Memory B cell (primary cell): ENCODE data around the gene AFF3.
A peak's percentile ranks its signal among the peaks of the same experiment; 100 is the strongest.

Source experiments
- ATAC-seq: fragments of 150-1000 bp; cut with Tn5 transposase; 2 replicates; pipeline ENCODE4 v1.10.0; 2021; ENCODE audit warnings: low read depth, mild to moderate bottlenecking, moderate library complexity
- DNase-seq, 2 donors: peaks; one replicate each; pipeline ENCODE4 v3.0.0; 2022; ENCODE audit warnings: low spot score in 2 of 2
- H3K27ac Mint-ChIP-seq: one replicate; pipeline ENCODE4 v1.8.0; 2022; ENCODE audit warnings: mild to moderate bottlenecking, moderate library complexity, mixed read lengths
- H3K27me3 Mint-ChIP-seq: one replicate; pipeline ENCODE4 v1.8.0; 2022; ENCODE audit warnings: mixed read lengths
- H3K36me3 Mint-ChIP-seq: one replicate; pipeline ENCODE4 v1.8.0; 2022; ENCODE audit warnings: mild to moderate bottlenecking, mixed read lengths
- H3K4me1 Mint-ChIP-seq: one replicate; pipeline ENCODE4 v1.8.0; 2022; ENCODE audit warnings: mixed read lengths
- H3K4me3 Mint-ChIP-seq: one replicate; pipeline ENCODE4 v1.8.0; 2022; ENCODE audit warnings: mild to moderate bottlenecking, moderate library complexity, mixed read lengths
- H3K9me3 Mint-ChIP-seq: one replicate; pipeline ENCODE4 v1.8.0; 2022; ENCODE audit warnings: mixed read lengths

AFF3 gene

DNA sequence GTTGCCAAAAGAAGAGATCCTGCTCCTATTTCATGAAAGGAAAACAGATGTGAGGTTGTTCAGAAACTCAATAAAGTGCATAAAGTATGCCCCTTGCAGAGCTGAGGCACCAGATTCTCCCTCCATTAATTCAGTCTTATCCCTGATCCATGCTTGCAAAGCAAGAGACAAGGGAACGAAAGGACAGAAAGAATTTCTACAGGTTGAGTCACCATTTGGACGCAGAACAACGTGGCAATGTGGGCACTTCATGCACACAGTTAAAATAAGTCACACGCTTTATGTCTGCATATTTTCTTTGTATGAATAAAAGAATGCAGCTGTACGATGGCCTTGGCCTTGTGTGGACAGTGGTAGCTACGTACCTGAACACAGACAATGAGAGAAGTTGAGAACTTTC is 330.8 kb downstream of the AFF3 start:
- no peaks in the 10 kb centered on the region for H3K9me3 Mint-ChIP-seq
- H3K36me3 Mint-ChIP-seq: peaks cover 34% of the 10 kb centered on the region
- no peak overlapping the region for H3K27ac Mint-ChIP-seq
- no peaks in the 10 kb centered on the region for H3K27me3 Mint-ChIP-seq
- DNase-seq (no peak), ATAC-seq (no peak)
- H3K4me1 Mint-ChIP-seq: peaks cover 20% of the 10 kb centered on the region
- H3K4me3 Mint-ChIP-seq: no peak overlapping the region

DNA sequence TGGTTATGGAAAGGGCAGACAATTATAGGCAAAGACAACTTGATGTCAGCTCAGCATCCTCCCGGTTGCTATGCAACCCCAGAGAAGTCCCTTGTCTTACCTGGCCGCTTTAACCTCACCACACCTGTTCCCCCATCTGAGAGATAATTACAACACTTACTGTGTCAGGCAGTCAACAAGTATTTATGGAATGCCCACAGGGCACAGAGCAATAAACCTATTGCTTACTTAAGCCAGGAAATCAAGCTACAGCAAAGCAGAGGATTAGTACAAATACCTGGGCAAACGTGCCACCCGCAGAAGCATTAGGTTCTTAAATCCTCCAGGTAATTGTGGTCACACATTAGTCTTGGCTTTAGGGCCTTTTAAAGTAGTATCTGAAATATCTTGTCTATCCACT is 332.2 kb downstream of the AFF3 start:
- Mint-ChIP-seq H3K27ac (no peak overlapping the region), H3K9me3 (no peaks in the 10 kb centered on the region), H3K4me3 (no peak overlapping the region), H3K36me3 (peaks cover 34% of the 10 kb centered on the region), H3K27me3 (no peaks in the 10 kb centered on the region), H3K4me1 (peaks cover 27% of the 10 kb centered on the region)
- ATAC-seq: no peak
- DNase-seq: no peak

DNA sequence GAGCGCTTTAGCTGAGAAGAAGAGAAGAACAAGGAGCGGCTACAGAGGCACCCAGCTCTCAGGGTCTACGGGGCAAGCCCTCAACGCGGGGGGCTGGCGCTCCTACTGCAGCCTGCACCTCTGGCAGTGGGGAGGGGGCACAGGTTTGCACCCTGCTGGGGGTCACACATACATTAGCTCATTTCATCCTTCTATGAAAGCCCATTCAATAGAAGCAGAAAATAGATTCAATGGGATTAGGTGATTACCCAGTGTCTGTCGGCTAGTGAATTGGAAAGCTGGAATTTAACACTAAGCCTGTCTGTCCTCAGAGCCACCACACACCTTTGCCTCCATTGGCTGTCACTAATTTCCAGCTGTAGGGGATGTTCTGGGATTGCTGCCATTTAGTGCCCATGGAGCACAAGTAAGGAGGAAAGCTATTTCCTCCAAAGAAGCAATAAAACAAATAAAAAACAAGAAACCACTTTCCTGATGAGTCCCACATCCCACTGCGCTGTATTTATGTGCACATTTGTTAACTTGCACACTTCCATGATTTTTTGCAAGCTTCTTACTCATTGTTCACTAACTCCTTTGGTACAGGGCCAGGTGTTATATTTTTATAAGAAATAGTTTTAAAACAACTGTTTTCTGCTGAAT is 333.0 kb downstream of the AFF3 start:
- Mint-ChIP-seq H3K4me1 (peaks cover 32% of the 10 kb centered on the region), H3K9me3 (no peaks in the 10 kb centered on the region), H3K27ac (no peak overlapping the region), H3K27me3 (no peaks in the 10 kb centered on the region), H3K4me3 (no peak overlapping the region), H3K36me3 (peaks cover 37% of the 10 kb centered on the region)
- DNase-seq: no peak
- no peak for ATAC-seq

DNA sequence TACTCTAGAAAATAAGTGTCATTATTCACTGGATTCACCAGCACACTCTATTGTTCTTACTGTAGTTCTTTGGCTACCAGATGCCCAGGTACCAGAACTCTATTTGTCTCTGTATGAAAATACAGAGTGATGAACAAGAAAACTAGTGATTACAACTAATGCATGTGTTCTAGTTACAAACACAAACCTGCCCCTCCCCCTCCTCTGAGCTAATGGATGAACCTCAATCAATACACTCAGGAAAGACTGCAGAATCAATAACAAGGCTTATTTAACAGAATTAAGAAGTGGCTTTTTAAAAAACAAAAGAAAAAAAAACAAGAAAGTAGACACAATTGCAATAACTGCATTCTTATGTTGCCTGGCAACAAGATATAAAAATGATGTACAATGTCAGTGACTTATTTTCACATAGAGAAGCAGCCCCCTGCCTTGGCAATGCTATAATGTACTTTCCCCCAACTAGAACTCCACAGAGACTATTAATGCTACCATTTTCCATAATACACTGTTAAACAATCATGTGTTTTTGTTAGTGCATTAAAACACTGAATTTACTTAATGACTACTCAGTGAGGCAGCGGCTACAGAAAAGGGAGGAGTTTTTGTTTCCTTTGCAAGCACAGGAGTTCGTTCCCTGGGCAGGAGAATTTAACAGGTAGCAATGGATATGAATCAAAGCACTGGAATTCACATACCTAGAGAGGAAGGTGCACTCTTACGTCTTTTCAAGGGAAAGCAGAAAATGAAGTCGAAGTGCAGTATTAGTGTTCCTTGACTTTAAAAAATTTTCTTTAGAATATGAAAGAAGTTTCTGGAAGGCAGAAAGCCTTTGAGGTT is 333.8 kb downstream of the AFF3 start:
- Mint-ChIP-seq H3K9me3 (peaks cover 5% of the 10 kb centered on the region), H3K27me3 (no peaks in the 10 kb centered on the region), H3K4me3 (no peak overlapping the region), H3K36me3 (peaks cover 44% of the 10 kb centered on the region), H3K27ac (no peak overlapping the region), H3K4me1 (peaks cover 40% of the 10 kb centered on the region)
- DNase-seq (no peak), ATAC-seq (no peak)

DNA sequence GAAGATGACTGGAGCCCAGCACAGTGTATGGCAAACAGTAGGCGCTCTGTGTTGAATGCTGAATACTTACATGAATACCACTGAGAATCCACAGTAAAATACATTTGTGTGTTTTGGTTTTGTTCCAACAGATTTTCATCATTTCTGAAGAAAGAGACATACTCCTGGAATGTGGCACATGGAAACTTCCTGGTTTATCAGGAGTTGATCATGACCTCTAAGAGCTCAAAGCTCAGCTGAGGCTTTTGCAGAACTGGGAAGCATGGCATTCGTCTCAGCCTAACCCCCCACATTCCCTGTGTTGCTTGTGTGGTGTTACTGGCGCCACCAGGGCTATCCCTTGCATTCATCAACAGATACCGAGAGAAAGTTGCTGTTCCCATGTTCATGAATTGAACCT is 335.6 kb downstream of the AFF3 start:
- peak overlapping the region; percentile 65 for H3K27ac Mint-ChIP-seq
- H3K4me1 Mint-ChIP-seq: peaks cover 48% of the 10 kb centered on the region
- H3K36me3 Mint-ChIP-seq: peaks cover 48% of the 10 kb centered on the region
- peaks cover 5% of the 10 kb centered on the region for H3K9me3 Mint-ChIP-seq
- no peak for DNase-seq
- no peak for ATAC-seq
- no peaks in the 10 kb centered on the region for H3K27me3 Mint-ChIP-seq
- H3K4me3 Mint-ChIP-seq: no peak overlapping the region

DNA sequence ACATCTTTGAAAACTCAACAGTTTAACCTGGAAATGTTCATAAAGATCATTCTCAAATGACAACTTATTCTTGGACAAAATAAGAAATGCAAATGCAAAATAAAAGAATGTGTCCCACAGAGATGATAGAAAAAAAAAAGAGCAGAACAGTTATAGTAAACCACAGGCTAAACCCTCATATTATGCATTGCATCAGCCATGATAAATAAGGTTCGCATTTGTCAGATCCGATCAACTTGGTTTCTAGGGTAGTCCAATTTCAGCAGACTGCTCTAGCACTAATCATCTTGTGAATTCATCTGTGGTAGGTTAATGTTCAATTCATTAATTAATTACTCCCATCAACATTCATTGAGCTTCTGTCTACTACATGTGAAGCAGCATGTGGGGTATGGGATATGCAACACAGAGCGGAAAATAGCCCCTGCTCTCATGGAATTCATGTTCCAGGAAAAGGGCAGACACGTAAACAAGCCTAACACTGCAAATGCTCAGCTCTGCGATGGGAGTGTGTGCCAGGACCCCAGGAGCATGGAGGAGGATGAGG is 336.4 kb downstream of the AFF3 start:
- Mint-ChIP-seq H3K36me3 (peaks cover 48% of the 10 kb centered on the region), H3K9me3 (peaks cover 5% of the 10 kb centered on the region), H3K4me3 (no peak overlapping the region), H3K27me3 (no peaks in the 10 kb centered on the region), H3K27ac (no peak overlapping the region), H3K4me1 (peaks cover 48% of the 10 kb centered on the region)
- ATAC-seq: no peak
- no peak for DNase-seq

DNA sequence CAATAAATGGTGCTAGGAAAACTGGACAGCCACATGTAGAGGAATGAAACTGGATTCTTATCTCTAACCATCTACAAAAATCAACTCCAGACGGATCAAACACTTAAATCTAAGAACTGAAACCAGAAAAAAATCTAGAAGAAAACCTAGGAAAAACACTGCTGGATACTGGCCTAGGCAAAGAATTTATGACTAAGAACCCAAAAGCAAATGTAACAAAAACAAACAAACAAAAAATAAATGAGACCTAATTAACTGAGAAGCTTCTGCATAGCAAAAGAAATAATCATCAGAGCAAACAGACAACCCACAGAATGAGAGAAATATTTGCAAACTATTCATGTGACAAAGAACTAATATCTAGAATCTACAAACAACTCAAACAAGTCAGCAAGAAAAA is 338.5 kb downstream of the AFF3 start:
- no peak for DNase-seq
- Mint-ChIP-seq H3K4me1 (peaks cover 44% of the 10 kb centered on the region), H3K36me3 (peaks cover 46% of the 10 kb centered on the region), H3K27ac (no peak overlapping the region), H3K27me3 (no peaks in the 10 kb centered on the region), H3K9me3 (peaks cover 5% of the 10 kb centered on the region), H3K4me3 (no peak overlapping the region)
- no peak for ATAC-seq

DNA sequence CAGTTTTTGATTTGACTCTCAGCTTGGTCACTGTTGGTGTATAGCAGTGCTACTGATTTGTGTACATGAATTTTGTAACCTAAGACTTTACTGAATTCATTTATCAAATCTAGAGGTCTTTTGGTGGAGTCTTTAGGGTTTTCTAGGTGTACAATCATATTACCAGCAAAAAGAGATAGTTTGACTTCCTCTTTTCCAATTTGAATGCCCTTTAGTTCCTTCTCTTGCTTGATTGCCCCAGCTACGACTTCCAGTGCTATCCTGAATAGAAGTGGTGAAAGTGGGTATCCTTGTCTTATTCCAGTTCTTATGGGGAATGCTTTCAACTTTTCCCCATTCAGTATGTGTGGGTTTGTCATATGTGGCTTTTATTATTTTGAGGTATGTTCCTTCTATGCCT is 339.7 kb downstream of the AFF3 start:
- H3K27ac Mint-ChIP-seq: peak overlapping the region; percentile 63
- H3K9me3 Mint-ChIP-seq: peaks cover 7% of the 10 kb centered on the region
- DNase-seq (no peak), ATAC-seq (peak; percentile 41)
- H3K4me3 Mint-ChIP-seq: no peak overlapping the region
- no peaks in the 10 kb centered on the region for H3K27me3 Mint-ChIP-seq
- peaks cover 41% of the 10 kb centered on the region for H3K4me1 Mint-ChIP-seq
- peaks cover 42% of the 10 kb centered on the region for H3K36me3 Mint-ChIP-seq

DNA sequence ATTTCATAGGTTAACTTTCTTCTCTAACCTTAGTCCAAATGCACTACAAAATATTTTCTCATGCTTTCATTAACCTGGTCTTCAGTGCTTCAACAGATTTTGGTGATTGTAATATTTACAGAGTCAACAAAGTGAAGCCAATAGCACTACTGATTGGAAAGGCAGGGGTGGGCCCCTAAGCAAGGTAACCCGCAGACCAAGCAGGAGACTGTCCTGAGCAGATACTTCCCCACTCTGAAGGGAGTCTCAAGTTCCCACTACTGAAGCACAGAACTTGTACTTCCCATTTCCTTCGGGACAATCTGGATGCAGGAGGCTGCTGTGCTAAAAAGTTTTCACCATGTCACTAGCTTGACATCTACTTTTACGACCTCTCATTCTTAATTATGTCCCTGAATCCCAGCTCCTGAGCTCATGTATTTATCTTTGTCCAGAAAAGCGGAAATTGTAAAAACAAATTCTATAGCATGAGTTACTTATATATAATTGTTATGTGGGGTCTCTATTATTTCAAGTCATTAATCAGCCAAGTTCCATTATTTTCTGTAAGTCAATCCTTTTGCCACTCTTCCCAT is 341.0 kb downstream of the AFF3 start:
- Mint-ChIP-seq H3K9me3 (peaks cover 14% of the 10 kb centered on the region), H3K4me1 (peaks cover 30% of the 10 kb centered on the region), H3K4me3 (no peak overlapping the region), H3K27me3 (no peaks in the 10 kb centered on the region), H3K36me3 (peaks cover 44% of the 10 kb centered on the region), H3K27ac (no peak overlapping the region)
- no peak for DNase-seq
- no peak for ATAC-seq

DNA sequence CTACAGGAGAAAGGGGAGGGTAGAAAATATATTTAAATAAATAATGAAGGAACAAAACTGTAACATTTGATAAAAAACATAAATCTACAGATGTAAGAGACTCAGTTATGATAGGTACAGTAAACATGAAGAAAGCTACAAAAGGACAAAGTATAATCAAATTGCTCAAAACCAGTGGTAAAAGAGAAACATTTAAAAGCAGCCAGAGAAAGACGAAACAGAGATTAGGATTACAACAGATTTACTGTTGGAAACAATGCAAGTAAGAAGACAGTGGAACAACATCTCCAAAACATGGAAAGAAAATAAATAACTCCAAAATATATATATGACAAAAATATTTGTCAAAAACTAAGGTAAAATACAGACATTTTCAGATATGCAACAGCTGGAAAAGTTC is 344.9 kb downstream of the AFF3 start:
- Mint-ChIP-seq H3K4me1 (peaks cover 9% of the 10 kb centered on the region), H3K27ac (no peak overlapping the region), H3K4me3 (no peak overlapping the region), H3K36me3 (peaks cover 29% of the 10 kb centered on the region), H3K27me3 (no peaks in the 10 kb centered on the region), H3K9me3 (peaks cover 9% of the 10 kb centered on the region)
- DNase-seq: no peak
- no peak for ATAC-seq

DNA sequence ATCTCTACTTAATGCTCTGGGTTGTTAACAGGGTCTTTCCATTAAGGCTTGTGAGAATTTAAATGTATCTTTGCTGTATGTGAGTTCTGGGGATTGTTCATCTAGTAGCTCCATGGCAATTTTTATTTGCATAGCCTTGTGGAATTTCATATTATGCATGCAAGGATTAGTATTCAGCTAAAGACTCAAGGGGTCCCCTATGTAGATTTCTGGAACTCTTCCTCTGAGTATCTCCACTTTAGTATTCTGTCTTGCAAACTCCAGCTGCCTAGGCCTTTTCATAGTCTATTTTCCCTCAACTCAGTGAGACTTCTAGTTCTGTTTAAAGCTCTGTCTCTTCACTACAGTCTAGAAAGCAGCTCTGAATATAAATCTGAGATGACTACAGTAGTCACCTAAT is 348.0 kb downstream of the AFF3 start:
- ATAC-seq (no peak), DNase-seq (no peak)
- Mint-ChIP-seq H3K4me3 (no peak overlapping the region), H3K9me3 (peaks cover 9% of the 10 kb centered on the region), H3K27ac (peak overlapping the region; percentile 66), H3K4me1 (peaks cover 9% of the 10 kb centered on the region), H3K36me3 (peaks cover 29% of the 10 kb centered on the region), H3K27me3 (no peaks in the 10 kb centered on the region)

DNA sequence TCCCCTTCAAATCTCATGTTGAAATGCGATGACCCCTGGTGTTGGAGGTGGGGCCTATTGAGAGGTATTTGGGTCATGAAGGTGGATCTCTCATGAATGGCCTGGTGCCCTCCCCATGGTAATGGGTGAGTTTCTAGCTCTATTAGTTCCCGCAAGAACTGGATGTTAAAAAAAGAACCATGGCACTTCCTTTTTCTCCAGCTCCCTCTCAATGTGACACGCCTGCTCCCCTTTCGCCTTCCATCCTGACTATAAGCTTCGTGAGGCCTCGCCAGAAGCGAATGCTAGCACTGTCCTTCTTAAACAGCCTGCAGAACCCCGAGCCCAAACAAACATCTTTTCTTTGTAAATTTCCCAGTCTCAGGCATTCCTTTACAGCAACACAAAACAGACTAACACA is 349.4 kb downstream of the AFF3 start:
- no peak for DNase-seq
- Mint-ChIP-seq H3K9me3 (peaks cover 8% of the 10 kb centered on the region), H3K27ac (no peak overlapping the region), H3K4me1 (peaks cover 9% of the 10 kb centered on the region), H3K27me3 (no peaks in the 10 kb centered on the region), H3K4me3 (no peak overlapping the region), H3K36me3 (peaks cover 28% of the 10 kb centered on the region)
- no peak for ATAC-seq

DNA sequence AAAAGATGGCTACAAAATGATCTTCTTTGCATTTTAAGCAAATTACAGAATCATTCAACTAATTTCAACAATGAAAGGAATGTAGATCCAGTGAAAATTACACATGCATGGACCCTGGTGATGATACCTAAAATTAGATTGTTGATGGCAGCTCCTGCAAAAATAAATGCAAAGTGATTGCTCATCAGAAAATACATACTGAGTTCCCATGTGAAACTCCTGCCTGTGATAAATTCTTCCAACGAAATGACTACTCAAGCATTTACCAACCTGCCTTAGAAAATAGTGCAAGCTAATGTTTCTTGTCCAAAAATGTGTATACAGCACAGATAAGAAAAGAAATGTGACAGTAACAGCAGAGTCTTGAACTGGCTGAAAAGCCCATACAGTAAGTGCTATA is 352.5 kb downstream of the AFF3 start:
- DNase-seq (no peak), ATAC-seq (no peak)
- Mint-ChIP-seq H3K9me3 (no peaks in the 10 kb centered on the region), H3K27me3 (no peaks in the 10 kb centered on the region), H3K4me3 (no peak overlapping the region), H3K36me3 (peaks cover 14% of the 10 kb centered on the region), H3K27ac (no peak overlapping the region), H3K4me1 (peaks cover 4% of the 10 kb centered on the region)

DNA sequence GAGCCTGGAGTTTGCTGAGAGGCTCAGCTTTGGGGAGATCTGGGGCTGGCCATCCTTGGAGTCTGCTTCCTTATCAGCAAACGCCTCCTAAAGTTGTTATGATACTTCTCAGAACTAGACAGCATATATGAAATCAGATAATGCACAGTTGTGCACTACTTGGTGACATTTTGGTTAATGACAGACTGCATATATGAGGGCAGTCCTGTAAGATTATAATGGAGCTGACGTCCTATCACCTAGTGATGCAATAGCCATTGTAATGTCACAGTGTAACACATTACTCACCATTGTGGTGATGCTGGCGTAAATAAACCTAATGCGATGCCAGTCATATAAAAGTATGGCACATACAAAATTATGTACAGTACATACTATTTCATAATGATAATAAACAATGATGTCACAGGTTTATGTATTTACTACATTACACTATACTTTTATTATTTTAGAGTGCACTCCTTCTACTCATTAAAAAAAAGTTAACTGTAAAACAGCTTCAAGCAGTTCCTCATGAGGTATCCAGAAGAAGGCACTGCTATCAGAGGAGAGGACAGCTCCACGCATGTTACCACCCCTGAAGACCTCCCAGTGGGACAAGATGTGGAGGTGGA is 354.5 kb downstream of the AFF3 start:
- H3K36me3 Mint-ChIP-seq: peaks cover 16% of the 10 kb centered on the region
- H3K4me1 Mint-ChIP-seq: peaks cover 5% of the 10 kb centered on the region
- H3K4me3 Mint-ChIP-seq: no peak overlapping the region
- H3K27me3 Mint-ChIP-seq: no peaks in the 10 kb centered on the region
- H3K9me3 Mint-ChIP-seq: no peaks in the 10 kb centered on the region
- no peak overlapping the region for H3K27ac Mint-ChIP-seq
- DNase-seq (no peak), ATAC-seq (no peak)
